K562 (cell line): ENCODE measurements around the gene RECQL5. TPM values are rescaled to one million over a fixed set of nuclear protein-coding genes. Genes with fewer than 3 reads are reported as not detected.

Experiments used
- ERF ChIP-seq: fragments of 450-650 bp; formaldehyde crosslinking; IDR thresholded peaks from 2 replicates; pipeline ENCODE4 v1.4.0; 2020; ENCODE audit warnings: mild to moderate bottlenecking, mixed read lengths
- ESRRA ChIP-seq: fragments of 450-650 bp; IDR thresholded peaks from 2 replicates; pipeline ENCODE4 v1.6.1; 2014; ENCODE audit warnings: low read depth, mild to moderate bottlenecking, moderate library complexity, borderline replicate concordance
- HLTF ChIP-seq: fragments of 450-650 bp; IDR thresholded peaks from 2 replicates; pipeline ENCODE4 v1.6.1; 2016
- HMG20A ChIP-seq: fragments of 450-650 bp; formaldehyde crosslinking; conservative IDR thresholded peaks from 2 replicates; pipeline ENCODE4 v1.4.0; 2020; ENCODE audit warnings: mild to moderate bottlenecking, mixed read lengths
- KDM5B ChIP-seq: fragments of 200-600 bp; sonication (generic); IDR thresholded peaks from 2 replicates; pipeline ENCODE4 v1.6.1; 2012; ENCODE audit warnings: low read depth, mild to moderate bottlenecking, moderate library complexity, low read length, control low read depth, inconsistent platforms; ENCODE audit not compliant: insufficient replicate concordance
- KLF13 ChIP-seq: fragments of 450-650 bp; IDR thresholded peaks from 2 replicates; pipeline ENCODE4 v1.6.1; 2016; ENCODE audit warnings: missing genetic modification characterization, low read depth, mild to moderate bottlenecking, missing compliant biosample characterization, moderate library complexity, borderline replicate concordance
- PTTG1 ChIP-seq: fragments of 450-650 bp; IDR thresholded peaks from 2 replicates; pipeline ENCODE4 v1.6.1; 2016; ENCODE audit warnings: low read depth, mild to moderate bottlenecking, missing genetic modification characterization, missing compliant biosample characterization
- RBFOX2 ChIP-seq: fragments of 200-400 bp; formaldehyde crosslinking; IDR thresholded peaks from 2 replicates; pipeline ENCODE4 v1.6.1; 2017; ENCODE audit warnings: low read depth, mild to moderate bottlenecking, low read length, moderate library complexity
- SIN3A ChIP-seq, 2 experiments: fragments of 150-350 bp in 1 of 2; IDR thresholded peaks; 2 replicates each; pipeline ENCODE4 v1.6.1; 2011 to 2016; ENCODE audit warnings: borderline replicate concordance in 2 of 2, low read depth in 2 of 2, low read length in 2 of 2, mild to moderate bottlenecking in 2 of 2, moderate library complexity in 2 of 2; ENCODE audit not compliant: control insufficient read depth in 1 of 2
- STAT5B ChIP-seq: fragments of 250-450 bp; sonication (Bioruptor Pico); IDR thresholded peaks from 2 replicates; pipeline ENCODE4 v1.8.0; 2021; ENCODE audit warnings: mild to moderate bottlenecking, inconsistent platforms
- XRCC5 ChIP-seq: fragments of 200-400 bp; formaldehyde crosslinking; IDR thresholded peaks from 2 replicates; pipeline ENCODE4 v1.6.1; 2017; ENCODE audit warnings: low read depth, mild to moderate bottlenecking, low read length
- ZC3H4 ChIP-seq: sonication (generic); formaldehyde crosslinking; IDR thresholded peaks from 2 replicates; pipeline ENCODE4 v1.9.0; 2021; ENCODE audit warnings: missing genetic modification reagents, borderline replicate concordance
- ZNF124 ChIP-seq: sonication (generic); formaldehyde crosslinking; IDR thresholded peaks from 2 replicates; pipeline ENCODE4 v1.8.1; 2022; ENCODE audit warnings: missing genetic modification reagents
- ZNF384 ChIP-seq: IDR thresholded peaks from 2 replicates; pipeline ENCODE4 v1.6.1; 2012; ENCODE audit warnings: low read depth, low read length, improper control_type of control experiment
- ZNF408 ChIP-seq: fragments of 250-450 bp; sonication (Bioruptor Pico); IDR thresholded peaks from 2 replicates; pipeline ENCODE4 v1.4.0; 2020; ENCODE audit warnings: low read depth, mild to moderate bottlenecking, moderate library complexity
- polyA plus RNA-seq, 8 experiments: library from polyadenylated mRNA; depleted of rRNA in 4 of 8; stranded (reverse) in 5 of 8; unstranded in 3 of 8; fragments of >200 nt; fragmentation: Nextera tagmentation in 2 of 8; fragmentation: Illumina TruSeq in 1 of 8; extraction: Ambion mirVana in 2 of 8; extraction: Trizol in 1 of 8; gene quantifications; 2 replicates each; pipeline versions ENCODE4 v1.2.1 to v1.2.3, GENCODE V29; 2011 to 2014; ENCODE audit warnings: inconsistent platforms in 1 of 8, missing spikeins in 1 of 8
- total RNA-seq, 7 experiments: library from RNA; depleted of rRNA in 6 of 7; stranded (reverse); fragments of >200 nt in 6 of 7; fragmentation: Illumina TruSeq in 2 of 7; extraction: Trizol in 2 of 7; gene quantifications; 2 replicates each; pipeline versions ENCODE4 v1.2.1 to v1.2.3, GENCODE V29; 2011 to 2021; ENCODE audit warnings: low replicate concordance in 1 of 7
- TF ChIP-seq, protein P1 (sequence below), 2 experiments: fragments of 450-650 bp; IDR thresholded peaks; 2 replicates each; pipeline ENCODE4 v1.6.1; 2016; ENCODE audit warnings: mild to moderate bottlenecking in 2 of 2, borderline replicate concordance in 1 of 2, low read depth in 1 of 2, moderate library complexity in 1 of 2
- TF ChIP-seq, protein P2 (sequence below): sonication (generic); formaldehyde crosslinking; IDR thresholded peaks from 2 replicates; pipeline ENCODE4 v1.9.0; 2022; ENCODE audit warnings: mild to moderate bottlenecking, missing genetic modification reagents
- TF ChIP-seq, protein P3 (sequence below): fragments of 450-650 bp; IDR thresholded peaks from 2 replicates; pipeline ENCODE4 v1.6.1; 2016; ENCODE audit warnings: low read depth, mild to moderate bottlenecking, moderate library complexity

RECQL5 gene
- total and polyA plus RNA-seq, 9 of the 15 experiments (the other 6 are each of a cell fraction or from before 2014, with no cell fraction given) = 4.1 to 34.8 (median 16.4) TPM

DNA sequence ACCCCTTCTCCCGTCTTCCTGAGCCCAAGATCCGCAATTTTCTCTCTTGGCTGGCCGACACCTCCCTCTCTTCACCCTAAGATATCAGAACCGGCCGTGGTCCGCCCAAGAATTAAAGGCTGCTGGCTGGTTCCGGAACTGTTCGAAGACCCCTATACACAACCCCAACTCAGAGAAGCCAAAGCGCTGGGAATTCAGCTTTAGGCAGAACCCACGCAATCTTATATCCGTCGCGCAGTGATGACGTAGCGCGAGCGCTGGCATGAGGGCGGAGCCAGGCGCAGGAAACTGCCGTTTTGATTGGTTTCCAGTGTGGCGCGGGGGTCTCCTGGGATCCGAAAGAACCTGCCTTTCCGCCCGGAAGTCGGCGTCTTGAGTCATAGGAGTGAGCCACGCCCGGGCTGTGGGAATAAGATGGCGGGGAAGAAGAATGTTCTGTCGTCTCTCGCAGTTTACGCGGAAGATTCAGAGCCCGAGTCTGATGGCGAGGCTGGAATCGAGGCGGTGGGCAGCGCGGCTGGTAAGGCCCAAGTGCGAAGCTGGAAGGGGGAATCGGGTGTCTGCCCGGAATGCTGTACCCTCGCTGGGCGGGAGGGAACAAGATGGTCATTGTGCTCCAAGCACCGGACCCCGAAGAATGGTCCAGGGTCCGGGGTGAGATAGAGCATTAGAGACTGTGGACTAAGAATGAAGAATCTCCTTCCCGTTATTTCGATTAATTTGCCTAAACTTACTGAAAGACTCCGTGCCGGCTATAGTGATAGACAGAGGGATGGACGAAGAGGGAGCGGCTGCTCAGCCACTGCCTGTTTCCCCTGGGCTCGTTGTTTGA, at the start of gene RECQL5, which contains the start of gene SAP30BP (continued):
- no peak for TF ChIP-seq ZC3H4 (CRISPR knock-in tag)
- TF ChIP-seq XRCC5 = no peak
- peak; percentile 72 for TF ChIP-seq KDM5B
- TF ChIP-seq RBFOX2 = peak; percentile 93
- TF ChIP-seq SIN3A (IDR thresholded peaks at IDR 0.05; ENCODE audit: borderline replicate concordance in 2 of 2, control insufficient read depth in 1 of 2, low read depth in 2 of 2, low read length in 2 of 2) = peak; percentile 81 to 95; a peak in 2 of 4 replicates
- no peak for TF ChIP-seq PTTG1 (tag)
- TF ChIP-seq HLTF = no peak
- TF ChIP-seq, protein P1, sequence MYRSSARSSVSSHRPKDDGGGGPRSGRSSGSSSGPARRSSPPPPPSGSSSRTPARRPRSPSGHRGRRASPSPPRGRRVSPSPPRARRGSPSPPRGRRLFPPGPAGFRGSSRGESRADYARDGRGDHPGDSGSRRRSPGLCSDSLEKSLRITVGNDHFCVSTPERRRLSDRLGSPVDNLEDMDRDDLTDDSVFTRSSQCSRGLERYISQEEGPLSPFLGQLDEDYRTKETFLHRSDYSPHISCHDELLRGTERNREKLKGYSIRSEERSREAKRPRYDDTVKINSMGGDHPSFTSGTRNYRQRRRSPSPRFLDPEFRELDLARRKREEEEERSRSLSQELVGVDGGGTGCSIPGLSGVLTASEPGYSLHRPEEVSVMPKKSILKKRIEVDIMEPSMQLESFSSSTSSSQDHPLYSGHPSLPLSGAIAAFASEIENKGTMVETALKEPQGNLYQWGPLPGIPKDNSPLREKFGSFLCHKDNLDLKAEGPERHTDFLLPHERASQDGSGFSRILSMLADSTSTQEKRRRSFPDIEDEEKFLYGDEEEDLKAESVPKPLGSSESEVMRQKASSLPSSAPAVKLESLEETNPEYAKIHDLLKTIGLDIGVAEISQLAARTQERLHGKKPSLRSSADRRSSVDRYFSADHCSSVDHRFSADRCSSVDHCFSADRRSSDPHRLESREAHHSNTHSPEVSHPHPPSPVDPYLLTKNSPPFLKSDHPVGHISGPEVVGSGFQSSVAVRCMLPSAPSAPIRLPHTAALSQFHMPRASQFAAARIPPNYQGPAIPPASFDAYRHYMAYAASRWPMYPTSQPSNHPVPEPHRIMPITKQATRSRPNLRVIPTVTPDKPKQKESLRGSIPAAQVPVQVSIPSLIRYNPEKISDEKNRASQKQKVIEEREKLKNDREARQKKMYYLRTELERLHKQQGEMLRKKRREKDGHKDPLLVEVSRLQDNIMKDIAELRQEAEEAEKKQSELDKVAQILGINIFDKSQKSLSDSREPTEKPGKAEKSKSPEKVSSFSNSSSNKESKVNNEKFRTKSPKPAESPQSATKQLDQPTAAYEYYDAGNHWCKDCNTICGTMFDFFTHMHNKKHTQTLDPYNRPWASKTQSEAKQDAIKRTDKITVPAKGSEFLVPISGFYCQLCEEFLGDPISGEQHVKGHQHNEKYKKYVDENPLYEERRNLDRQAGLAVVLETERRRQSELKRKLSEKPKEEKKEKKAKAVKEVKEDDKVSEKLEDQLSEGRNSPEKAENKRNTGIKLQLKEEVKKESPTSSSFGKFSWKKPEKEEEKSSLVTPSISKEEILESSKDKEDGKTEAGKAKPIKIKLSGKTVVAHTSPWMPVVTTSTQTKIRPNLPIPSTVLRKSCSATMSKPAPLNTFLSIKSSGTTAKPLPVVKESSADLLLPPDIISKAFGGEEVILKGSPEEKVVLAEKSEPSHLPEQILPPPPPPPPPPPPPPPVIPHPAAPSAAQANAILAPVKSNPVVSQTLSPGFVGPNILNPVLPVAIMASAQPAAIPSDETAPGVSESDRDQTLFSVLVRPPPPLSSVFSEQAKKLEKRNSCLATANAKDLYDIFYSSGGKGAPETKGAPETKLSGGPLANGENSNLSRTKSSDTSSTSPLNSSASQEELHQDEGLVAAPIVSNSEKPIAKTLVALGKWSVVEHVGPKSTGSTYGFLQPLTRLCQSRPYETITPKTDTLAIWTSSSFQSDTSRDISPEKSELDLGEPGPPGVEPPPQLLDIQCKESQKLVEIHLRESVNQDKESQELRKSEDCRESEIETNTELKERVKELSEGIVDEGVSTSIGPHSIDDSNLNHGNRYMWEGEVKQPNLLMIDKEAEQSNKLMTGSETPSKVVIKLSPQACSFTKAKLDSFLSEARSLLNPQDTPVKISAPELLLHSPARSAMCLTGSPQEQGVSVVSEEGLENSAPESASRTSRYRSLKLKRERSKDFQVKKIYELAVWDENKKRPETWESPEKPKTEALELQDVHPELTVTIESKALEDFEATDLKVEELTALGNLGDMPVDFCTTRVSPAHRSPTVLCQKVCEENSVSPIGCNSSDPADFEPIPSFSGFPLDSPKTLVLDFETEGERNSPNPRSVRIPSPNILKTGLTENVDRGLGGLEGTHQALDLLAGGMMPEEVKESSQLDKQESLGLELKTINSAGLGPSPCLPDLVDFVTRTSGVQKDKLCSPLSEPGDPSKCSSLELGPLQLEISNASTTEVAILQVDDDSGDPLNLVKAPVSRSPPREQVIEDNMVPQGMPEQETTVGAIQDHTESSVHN (IDR thresholded peaks at IDR 0.05; ENCODE audit: borderline replicate concordance in 1 of 2, low read depth in 1 of 2) = no peak
- no peak for TF ChIP-seq ERF (CRISPR knock-in tag)
- no peak for TF ChIP-seq ZNF408 (CRISPR knock-in tag)
- TF ChIP-seq, protein P2, sequence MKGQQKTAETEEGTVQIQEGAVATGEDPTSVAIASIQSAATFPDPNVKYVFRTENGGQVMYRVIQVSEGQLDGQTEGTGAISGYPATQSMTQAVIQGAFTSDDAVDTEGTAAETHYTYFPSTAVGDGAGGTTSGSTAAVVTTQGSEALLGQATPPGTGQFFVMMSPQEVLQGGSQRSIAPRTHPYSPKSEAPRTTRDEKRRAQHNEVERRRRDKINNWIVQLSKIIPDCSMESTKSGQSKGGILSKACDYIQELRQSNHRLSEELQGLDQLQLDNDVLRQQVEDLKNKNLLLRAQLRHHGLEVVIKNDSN (CRISPR knock-in tag) = peak; percentile 44; the same call in 1 of the 2 replicates
- TF ChIP-seq KLF13 = no peak
- TF ChIP-seq, protein P3, sequence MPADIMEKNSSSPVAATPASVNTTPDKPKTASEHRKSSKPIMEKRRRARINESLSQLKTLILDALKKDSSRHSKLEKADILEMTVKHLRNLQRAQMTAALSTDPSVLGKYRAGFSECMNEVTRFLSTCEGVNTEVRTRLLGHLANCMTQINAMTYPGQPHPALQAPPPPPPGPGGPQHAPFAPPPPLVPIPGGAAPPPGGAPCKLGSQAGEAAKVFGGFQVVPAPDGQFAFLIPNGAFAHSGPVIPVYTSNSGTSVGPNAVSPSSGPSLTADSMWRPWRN = no peak
- TF ChIP-seq ZNF384 = no peak
- TF ChIP-seq HMG20A (CRISPR knock-in tag) = no peak
- no peak; the same call in 1 of the 2 replicates for TF ChIP-seq ESRRA
- no peak for TF ChIP-seq ZNF124 (CRISPR knock-in tag)
- no peak for TF ChIP-seq STAT5B (CRISPR knock-in tag)
